Fibroblast of peridontal ligament (primary cell): ENCODE data around the gene GAPDHS.

Source experiments
- DNase-seq: peaks from one replicate; pipeline ENCODE4 v3.0.0-alpha.2; 2010; ENCODE audit errors: extremely low read depth

GAPDHS gene

DNA sequence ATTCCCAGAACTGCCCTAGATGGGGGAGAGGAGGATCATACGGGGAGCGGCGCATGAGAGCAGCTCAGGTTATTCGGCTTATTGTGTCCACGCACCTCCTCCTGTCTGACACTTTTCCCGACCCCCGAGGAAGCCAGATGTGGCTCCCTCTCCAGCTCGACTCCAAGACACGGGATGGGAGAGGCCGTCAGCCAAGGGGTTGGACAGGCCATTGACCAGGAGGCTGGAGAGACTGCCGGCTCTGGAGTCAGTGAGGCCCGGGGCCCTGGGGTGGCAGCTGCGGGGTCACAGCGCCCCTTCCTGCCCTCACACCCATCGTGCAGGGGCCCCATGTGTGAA lies 22.7 kb upstream of the GAPDHS start:
- no peak for DNase-seq

- no peak for DNase-seq
These were observed 21.9 kb upstream of the GAPDHS start for GRCh38 chr19:35511337-35511736.

DNA sequence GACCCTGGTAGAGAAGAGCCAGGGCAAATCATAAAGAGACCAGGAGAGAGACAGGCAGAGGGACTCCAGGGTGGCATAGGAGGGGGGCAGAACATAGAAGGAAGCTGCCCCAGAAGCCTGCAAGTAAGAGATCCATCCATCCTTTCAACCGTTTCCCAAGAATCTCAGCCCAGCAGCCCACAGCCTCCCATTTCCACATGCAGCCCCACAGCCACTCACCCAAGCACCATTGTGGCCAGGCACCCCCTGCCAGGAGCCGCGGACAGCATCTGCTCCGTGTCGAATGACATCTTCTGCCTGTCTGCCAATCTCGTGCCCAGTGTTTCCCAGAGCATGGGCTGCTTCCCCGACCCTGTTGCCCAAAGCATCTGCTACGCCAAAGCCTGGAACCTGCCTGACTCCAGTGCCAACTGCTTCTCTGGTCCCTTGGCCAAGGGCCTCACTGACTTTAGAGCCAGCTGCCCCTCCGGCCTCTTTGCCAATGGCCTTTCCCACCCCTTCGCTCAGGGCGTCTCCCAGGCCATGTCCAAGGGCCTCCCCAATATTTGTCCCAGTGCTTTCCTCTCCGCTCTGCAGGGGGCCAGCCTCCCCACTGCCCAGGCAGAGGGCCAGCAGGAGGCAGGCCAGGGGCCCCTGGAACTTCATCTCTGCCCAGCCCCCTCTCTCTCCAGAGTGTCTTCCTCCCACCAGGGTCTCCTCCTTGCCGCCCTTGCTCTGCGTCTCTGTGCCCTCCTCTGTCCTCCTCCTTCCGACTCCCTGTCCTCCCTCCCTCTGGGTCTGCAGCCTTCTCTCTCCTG lies 20.2 kb upstream of the GAPDHS start:
- DNase-seq = no peak

GRCh38 chr19:35513628-35514281 lies 19.5 kb upstream of the GAPDHS start, which contains the start of gene DMKN:
Gene DMKN, minus strand, starts transcription at chr19:35513649. Its CDS starts 174 bp downstream, at chr19:35513475.
- DNase-seq = peak; percentile 55

DNA sequence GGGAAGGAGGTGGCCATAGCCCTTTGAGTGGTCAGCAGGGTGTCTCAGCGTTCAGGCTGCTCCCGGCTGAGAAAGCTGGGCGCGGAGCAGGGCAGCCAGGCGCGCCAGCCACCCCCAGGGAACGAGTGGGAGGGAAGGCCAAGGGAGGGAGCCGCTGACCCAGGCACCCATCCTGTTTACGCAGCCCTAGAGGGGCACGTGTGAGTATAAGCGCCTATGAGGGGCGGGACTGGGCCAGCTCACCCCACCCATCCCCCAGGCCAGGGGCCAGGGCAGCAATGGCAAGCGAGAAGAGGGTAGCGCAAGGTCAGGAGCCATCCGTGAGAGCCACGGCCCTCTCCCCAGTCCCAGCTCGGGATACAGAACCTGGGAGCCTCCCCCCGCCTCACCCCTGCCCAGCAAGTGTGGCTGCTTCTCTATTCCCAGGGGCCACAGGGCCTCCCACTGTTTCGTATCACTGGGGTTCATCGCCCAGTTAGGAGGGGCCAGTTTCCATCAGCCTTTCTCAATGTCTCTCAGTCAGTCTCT lies 18.9 kb upstream of the GAPDHS start:
- DNase-seq = peak; percentile 12

- DNase-seq = no peak
These were observed 16.9 kb upstream of the GAPDHS start for GRCh38 chr19:35516310-35516709.

GRCh38 chr19:35517342-35517741 lies 15.9 kb upstream of the GAPDHS start:
- DNase-seq = no peak

DNA sequence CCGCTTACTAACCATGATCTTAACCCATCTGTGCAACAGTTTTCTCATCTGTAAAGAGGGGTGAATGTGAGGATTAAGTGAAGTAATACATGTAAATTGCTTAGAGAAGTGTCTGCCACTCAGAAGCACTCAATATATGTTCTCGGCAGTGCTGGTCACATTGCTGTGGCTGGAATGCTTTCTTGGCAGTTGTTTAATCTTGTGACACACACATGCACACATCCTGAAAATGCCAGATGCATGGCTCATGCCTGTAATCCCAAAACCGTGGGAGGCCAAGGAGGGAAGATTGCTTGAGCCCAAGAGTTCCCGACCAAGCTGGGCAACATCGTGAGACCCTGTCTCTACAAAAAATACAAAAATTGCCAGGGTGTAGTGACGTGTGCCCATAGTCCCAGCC lies 14.9 kb upstream of the GAPDHS start:
- peak; percentile 97 for DNase-seq

GRCh38 chr19:35519291-35519690 lies 14.0 kb upstream of the GAPDHS start:
- peak; percentile 21 for DNase-seq

DNA sequence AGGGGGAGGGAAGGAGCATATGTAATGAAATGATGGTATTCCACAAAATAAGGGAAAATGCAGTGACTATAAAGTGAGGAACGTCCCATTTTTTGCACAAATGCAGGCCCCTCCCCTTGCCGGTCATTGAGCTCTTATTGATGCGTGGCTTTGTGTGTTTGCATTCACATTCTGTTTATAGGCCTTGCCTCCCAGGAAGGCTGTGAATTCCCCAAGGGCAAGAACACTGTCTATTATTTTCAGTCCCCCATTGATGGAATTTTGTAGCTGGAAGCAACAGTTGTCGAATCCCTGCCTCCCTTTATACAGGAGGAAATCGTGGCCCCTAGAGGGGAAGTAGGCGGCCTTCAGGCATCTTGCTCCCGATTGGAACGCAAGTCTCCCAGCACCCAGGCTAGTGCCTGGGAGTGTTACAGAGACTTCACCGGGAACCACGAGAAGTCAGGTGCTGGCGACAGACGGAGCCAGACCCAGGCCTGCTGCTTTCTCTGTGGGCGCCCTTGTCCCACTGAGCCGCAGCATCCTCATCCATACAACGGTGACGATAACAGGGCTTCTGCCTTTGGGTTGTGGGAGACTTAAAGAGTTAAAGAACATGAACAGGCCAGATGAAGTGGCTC lies 12.0 kb upstream of the GAPDHS start:
- DNase-seq = no peak

GRCh38 chr19:35522745-35523327 lies 10.4 kb upstream of the GAPDHS start:
- no peak for DNase-seq

DNA sequence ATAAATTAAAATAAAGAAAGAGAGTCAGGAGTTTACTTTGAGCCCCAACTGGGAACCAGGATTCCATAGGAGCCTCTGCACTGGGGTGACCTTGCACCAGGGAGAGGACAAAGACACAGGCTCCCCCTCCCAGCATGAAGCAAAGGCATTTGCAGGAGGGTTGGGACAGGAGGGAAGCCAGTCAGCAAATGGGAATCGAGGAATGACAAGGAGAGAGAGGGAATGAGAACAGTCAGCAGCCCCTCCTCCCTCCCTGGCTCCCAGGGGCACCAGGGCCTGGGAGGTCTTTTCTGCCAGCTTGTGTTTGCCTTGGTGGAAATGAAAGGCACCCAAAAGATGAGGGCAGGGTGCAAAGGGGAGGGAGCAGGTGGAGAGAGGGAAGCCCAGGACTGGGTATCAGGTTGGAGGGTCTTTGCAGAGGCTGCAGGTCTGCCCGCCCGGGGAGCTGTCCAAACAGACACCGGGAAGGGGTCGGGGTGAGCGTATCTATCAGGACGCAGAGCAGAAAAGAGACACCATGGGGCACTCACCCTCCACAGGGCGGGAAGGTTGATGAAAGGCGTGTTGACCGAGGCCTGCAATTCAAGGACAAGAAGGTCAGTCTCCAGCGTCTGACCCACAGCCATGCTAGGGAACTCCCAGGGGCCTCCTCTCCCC lies 8.9 kb upstream of the GAPDHS start:
- no peak for DNase-seq

DNA sequence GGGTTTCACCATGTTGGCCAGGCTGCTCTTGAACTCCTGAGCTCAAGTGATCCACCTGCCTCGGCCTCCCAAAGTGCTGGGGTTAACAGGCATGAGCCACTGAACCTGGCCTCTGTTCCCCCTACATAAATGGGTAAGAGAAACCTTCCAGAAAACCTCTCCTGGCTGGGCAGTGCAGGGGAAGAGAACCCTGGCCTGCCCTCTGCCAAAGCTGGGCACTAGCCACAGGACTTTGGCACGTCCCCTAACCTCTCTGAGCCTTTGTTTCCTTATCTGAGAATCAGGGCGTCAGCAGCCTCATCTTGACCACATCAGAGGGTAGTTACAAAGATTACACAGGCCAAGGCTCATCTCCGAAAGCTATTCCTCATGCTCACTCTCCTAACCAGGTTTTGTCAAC lies 7.4 kb upstream of the GAPDHS start:
- no peak for DNase-seq

- DNase-seq = peak; percentile 72
These were observed 4.8 kb upstream of the GAPDHS start, which contains the start of gene SBSN for GRCh38 chr19:35528218-35529038. Gene SBSN, minus strand, starts transcription at chr19:35528311. Its CDS starts 30 bp downstream, at chr19:35528281.

GRCh38 chr19:35529241-35530218 lies 3.7 kb upstream of the GAPDHS start:
- no peak for DNase-seq

DNA sequence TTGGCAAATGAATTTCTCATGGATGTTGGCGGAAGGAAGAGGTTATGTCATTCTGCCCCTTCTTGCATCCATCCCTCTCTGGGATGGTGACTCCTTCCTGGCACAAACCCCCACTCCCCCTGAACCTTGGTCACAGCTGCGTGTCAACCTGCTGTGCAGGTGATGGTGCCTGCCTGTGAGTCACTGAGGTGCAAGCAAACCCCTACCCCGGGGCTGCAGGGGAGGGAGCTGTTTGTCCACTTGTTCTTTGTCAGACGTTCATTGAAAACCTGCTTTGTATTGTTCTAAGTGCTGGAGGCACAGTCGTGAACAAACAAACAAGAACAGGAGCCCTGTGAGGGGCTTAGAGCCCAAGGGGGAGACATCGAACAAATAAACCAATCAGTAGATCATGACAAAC lies 2.0 kb upstream of the GAPDHS start:
- DNase-seq = no peak

- peak; percentile 31 for DNase-seq
These were observed 651 bp downstream of the GAPDHS start for GRCh38 chr19:35533822-35534392.

GRCh38 chr19:35534803-35535480 lies 1.7 kb downstream of the GAPDHS start:
- no peak for DNase-seq

- no peak for DNase-seq
These were observed 6.1 kb downstream of the GAPDHS start for GRCh38 chr19:35539314-35539713.
